ENCODE measurements around the gene TEX101.
A peak's percentile ranks its signal among the peaks of the same experiment; 100 is the strongest.

Gene TEX101

DNA sequence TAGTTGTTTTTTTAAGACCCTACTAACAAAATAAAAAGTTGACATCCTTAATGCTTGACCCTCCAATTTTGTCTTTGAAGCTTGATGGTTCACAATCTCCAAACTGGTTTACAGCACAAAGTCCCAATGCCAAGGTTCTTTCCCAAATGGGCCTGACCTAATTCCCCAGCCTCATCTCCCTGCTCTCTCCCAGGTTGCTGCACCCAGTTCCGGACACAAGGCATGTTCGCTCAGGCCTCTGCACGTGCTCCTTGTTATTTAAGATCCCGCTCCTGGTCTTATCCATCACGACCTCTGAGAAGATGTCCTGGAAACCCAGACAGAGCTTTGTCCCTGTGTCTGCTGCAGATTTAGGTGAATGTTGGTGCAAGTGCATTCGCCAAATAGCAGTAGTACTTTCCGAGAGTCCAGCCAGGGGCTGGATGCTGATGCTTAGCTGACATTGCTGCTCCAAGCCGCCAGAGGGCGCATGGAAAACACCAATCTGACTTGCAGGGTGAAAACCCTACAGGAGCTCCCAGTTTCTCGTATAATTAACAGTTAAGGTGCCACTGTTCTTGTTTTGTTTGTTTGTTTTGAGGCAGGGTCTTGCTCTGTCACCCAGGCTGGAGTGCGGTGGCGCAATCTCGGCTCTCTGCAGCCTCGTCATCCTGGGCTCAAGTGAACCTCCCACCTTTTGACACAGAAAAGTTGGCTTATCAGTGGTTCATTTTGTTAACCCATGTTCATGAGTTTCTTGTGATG, 32.2 kb downstream of the TEX101 start:
- DNase-seq (ENCODE audit: low spot score) = peak; percentile 76
- TF ChIP-seq, protein P1, sequence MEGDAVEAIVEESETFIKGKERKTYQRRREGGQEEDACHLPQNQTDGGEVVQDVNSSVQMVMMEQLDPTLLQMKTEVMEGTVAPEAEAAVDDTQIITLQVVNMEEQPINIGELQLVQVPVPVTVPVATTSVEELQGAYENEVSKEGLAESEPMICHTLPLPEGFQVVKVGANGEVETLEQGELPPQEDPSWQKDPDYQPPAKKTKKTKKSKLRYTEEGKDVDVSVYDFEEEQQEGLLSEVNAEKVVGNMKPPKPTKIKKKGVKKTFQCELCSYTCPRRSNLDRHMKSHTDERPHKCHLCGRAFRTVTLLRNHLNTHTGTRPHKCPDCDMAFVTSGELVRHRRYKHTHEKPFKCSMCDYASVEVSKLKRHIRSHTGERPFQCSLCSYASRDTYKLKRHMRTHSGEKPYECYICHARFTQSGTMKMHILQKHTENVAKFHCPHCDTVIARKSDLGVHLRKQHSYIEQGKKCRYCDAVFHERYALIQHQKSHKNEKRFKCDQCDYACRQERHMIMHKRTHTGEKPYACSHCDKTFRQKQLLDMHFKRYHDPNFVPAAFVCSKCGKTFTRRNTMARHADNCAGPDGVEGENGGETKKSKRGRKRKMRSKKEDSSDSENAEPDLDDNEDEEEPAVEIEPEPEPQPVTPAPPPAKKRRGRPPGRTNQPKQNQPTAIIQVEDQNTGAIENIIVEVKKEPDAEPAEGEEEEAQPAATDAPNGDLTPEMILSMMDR (conservative IDR thresholded peaks at IDR 0.05; ENCODE audit: low read depth) = peak; percentile 90
- CTCF ChIA-PET = interaction anchor here (0.5 to 6.0 kb wide), 22 partner anchors 8 to 203 kb away, joined by 3 to 63 read pairs (median 4); partner anchors contain the start of gene PHLDB3
- H3K27ac ChIP-seq = no peak overlapping the region
- POLR2A ChIA-PET (ENCODE audit: low non-redundant PET) = no interaction called here

DNA sequence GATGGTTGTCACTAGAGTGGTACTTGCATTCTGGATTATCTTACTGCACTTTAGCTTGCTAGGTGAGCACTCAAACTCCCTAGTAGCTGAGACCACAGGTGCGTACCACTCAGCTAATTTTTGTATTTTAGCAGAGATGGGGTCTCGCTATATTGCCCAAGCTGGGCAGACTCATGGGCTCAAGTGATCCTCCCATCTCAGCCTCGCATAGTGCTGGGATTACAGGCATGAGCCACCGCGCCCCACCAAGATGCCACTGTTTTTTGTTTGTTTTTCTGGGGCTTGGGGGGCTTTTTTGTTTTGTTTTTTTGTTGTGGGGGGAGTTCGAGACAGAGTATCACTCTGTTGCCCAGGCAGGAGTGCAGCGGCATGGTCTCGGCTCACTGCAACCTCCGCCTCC, 33.0 kb downstream of the TEX101 start:
- TF ChIP-seq, protein P1 (conservative IDR thresholded peaks at IDR 0.05; ENCODE audit: low read depth) = no peak
- DNase-seq (ENCODE audit: low spot score) = no peak
- H3K27ac ChIP-seq = no peak overlapping the region
- ChIA-PET POLR2A (ENCODE audit: low non-redundant PET) (no interaction called here), CTCF (interaction anchor here (0.5 to 6.0 kb wide), 18 partner anchors 12 to 202 kb away, joined by 3 to 63 read pairs (median 4); partner anchors contain the start of gene PHLDB3)

- ChIA-PET CTCF (no interaction called here), POLR2A (ENCODE audit: low non-redundant PET) (no interaction called here)
- no peak overlapping the region for H3K27ac ChIP-seq
- TF ChIP-seq, protein P1 (conservative IDR thresholded peaks at IDR 0.05; ENCODE audit: low read depth) = no peak
- no peak for DNase-seq (ENCODE audit: low spot score)
Observed at GRCh38 chr19:43450545-43450997, 35.9 kb downstream of the TEX101 start.

DNA sequence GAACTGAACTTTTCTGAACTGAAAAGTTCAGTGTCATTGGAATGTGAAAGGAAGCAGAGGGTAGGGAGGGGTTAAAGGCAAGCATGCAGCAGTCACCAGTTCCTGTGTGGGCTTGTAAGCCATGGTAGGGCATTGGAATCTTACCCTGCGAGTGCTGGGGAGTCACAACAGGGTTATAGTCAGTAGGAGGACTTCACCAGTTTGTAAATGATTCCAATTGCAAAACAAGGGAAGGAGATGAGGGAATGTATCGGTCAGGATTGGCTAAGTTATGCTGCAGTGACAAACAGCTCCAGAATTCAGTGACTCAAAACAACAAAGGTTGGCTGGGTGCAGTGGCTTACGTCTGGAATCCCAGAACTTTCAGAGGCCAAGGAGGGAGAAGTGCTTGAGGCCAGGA, 37.9 kb downstream of the TEX101 start:
- DNase-seq (ENCODE audit: low spot score) = peak; percentile 55
- H3K27ac ChIP-seq = no peak overlapping the region
- POLR2A ChIA-PET (ENCODE audit: low non-redundant PET) = no interaction called here
- TF ChIP-seq, protein P1 (conservative IDR thresholded peaks at IDR 0.05; ENCODE audit: low read depth) = no peak
- CTCF ChIA-PET = no interaction called here

GRCh38 chr19:43454031-43454430, 39.3 kb downstream of the TEX101 start:
- DNase-seq (ENCODE audit: low spot score) = no peak
- TF ChIP-seq, protein P1 (conservative IDR thresholded peaks at IDR 0.05; ENCODE audit: low read depth) = no peak
- no peak overlapping the region for H3K27ac ChIP-seq
- CTCF ChIA-PET = no interaction called here
- POLR2A ChIA-PET (ENCODE audit: low non-redundant PET) = no interaction called here

DNA sequence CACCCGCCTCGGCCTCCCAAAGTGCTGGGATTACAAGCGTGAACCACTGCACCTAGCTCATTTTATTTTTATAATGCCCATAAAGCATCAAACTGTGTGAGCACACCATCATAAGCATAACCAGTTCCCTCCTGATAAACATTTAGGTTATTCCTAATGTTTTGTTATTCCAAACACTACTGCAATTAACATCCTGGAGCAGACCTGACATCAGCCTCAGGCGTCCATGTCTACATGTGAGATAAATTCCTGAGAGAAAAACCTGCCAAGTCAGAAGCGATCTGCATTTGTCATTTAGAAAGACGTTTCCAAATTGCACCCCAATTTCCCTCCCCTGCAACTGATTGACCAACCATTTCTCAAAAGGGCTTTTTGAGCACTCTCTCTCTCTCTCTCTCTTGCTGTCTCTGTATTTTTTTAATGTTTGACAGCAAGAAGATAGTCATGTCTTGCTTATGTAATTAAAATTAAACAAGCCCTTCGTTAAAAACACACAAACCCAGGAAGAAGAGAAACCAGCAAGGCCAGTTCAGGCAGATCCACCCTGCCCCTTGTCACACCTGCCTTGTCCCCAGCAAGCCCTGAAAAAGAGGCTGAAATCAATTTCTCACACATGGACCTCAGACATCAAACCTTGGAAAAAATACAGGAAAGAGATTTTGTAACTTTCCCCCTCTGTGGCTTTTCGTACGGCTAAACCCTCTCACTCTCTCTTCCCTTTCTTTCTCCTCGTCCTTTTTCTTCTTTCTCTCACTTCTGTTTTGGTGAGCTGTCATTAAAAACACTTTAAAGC, 40.8 kb downstream of the TEX101 start:
- ChIA-PET POLR2A (ENCODE audit: low non-redundant PET) (interaction anchor here (0.6 kb wide), 1 partner anchor 16 kb away, joined by 10 read pairs; no protein-coding TSS in a partner anchor), CTCF (interaction anchor here (0.7 to 1.0 kb wide), 2 partner anchors 9 to 64 kb away, joined by 3 read pairs; no protein-coding TSS in a partner anchor)
- H3K27ac ChIP-seq = no peak overlapping the region
- no peak for DNase-seq (ENCODE audit: low spot score)
- TF ChIP-seq, protein P1 (conservative IDR thresholded peaks at IDR 0.05; ENCODE audit: low read depth) = no peak
